WTC11 (cell line): ENCODE results near the gene DDR2. TPM values are rescaled to one million over a fixed set of nuclear protein-coding genes. Genes with fewer than 3 reads are reported as not detected.

Experiments used
- ATAC-seq: fragments of 200-7000 bp; cut with Tn5 transposase; 2 replicates; pipeline ENCODE4 v1.10.0; 2021; ENCODE audit warnings: mild to moderate bottlenecking, moderate library complexity
- CTCF ChIA-PET: fragments of 300-600 bp; sonication (Branson Sonifier 250); formaldehyde crosslinking; loops from one replicate; lab custom pipeline; 2021; ENCODE audit warnings: antibody characterized with exemption; lab: Charles Lee
- POLR2A ChIA-PET: fragments of 350-600 bp; sonication (Branson Sonifier 250); formaldehyde crosslinking; loops from one replicate; lab custom pipeline; 2021; ENCODE audit warnings: antibody characterized with exemption; lab: Charles Lee
- DNase-seq: peaks from one replicate; pipeline ENCODE4 v3.0.0; 2021; ENCODE audit warnings: low spot score
- H3K27ac Mint-ChIP-seq: 2 replicates; pipeline ENCODE4 v1.8.0; 2021; ENCODE audit warnings: mixed read lengths
- H3K27me3 Mint-ChIP-seq: 2 replicates; pipeline ENCODE4 v1.8.0; 2021; ENCODE audit warnings: low read depth, mild to moderate bottlenecking, moderate library complexity, mixed read lengths
- H3K36me3 Mint-ChIP-seq: 2 replicates; pipeline ENCODE4 v1.8.0; 2021; ENCODE audit warnings: mixed read lengths
- H3K4me1 Mint-ChIP-seq: 2 replicates; pipeline ENCODE4 v1.8.0; 2022; ENCODE audit warnings: mixed read lengths
- H3K4me3 Mint-ChIP-seq: 2 replicates; pipeline ENCODE4 v1.8.0; 2021; ENCODE audit warnings: mild to moderate bottlenecking, moderate library complexity, mixed read lengths
- H3K9me3 Mint-ChIP-seq: 2 replicates; pipeline ENCODE4 v1.8.0; 2021; ENCODE audit warnings: mixed read lengths
- ERG ChIP-seq: fragments of 250-450 bp; sonication (Bioruptor Pico); IDR thresholded peaks from 2 replicates; pipeline ENCODE4 v1.8.0; 2021; ENCODE audit warnings: mild to moderate bottlenecking
- ESRRA ChIP-seq: sonication (generic); formaldehyde crosslinking; IDR thresholded peaks from 2 replicates; pipeline ENCODE4 v1.8.1; 2022; ENCODE audit warnings: mild to moderate bottlenecking, missing genetic modification reagents, borderline replicate concordance
- ETV6 ChIP-seq: sonication (generic); formaldehyde crosslinking; IDR thresholded peaks from 2 replicates; pipeline ENCODE4 v1.8.1; 2022; ENCODE audit warnings: mild to moderate bottlenecking, missing genetic modification reagents
- JUN ChIP-seq: sonication (generic); formaldehyde crosslinking; IDR thresholded peaks from 2 replicates; pipeline ENCODE4 v1.8.0; 2023; ENCODE audit warnings: mild to moderate bottlenecking, missing genetic modification reagents
- NR3C1 ChIP-seq: sonication (generic); formaldehyde crosslinking; conservative IDR thresholded peaks from 2 replicates; pipeline ENCODE4 v1.8.1; 2023; ENCODE audit warnings: low read depth, mild to moderate bottlenecking, missing genetic modification reagents
- SOX15 ChIP-seq: fragments of 250-450 bp; sonication (Bioruptor Pico); IDR thresholded peaks from 2 replicates; pipeline ENCODE4 v1.9.0; 2021; ENCODE audit warnings: mild to moderate bottlenecking
- USF2 ChIP-seq: sonication (generic); formaldehyde crosslinking; IDR thresholded peaks from 2 replicates; pipeline ENCODE4 v1.8.1; 2023; ENCODE audit warnings: mild to moderate bottlenecking, missing genetic modification reagents, moderate library complexity
- ZBTB21 ChIP-seq: sonication (generic); formaldehyde crosslinking; IDR thresholded peaks from 2 replicates; pipeline ENCODE4 v1.8.1; 2023; ENCODE audit warnings: mild to moderate bottlenecking, missing genetic modification reagents, borderline replicate concordance
- ZNF121 ChIP-seq: sonication (generic); formaldehyde crosslinking; IDR thresholded peaks from 2 replicates; pipeline ENCODE4 v1.8.0; 2023; ENCODE audit warnings: missing genetic modification reagents
- ZNF416 ChIP-seq: fragments of 250-450 bp; sonication (Bioruptor Pico); IDR thresholded peaks from 2 replicates; pipeline ENCODE4 v1.9.0; 2021; ENCODE audit warnings: mild to moderate bottlenecking, inconsistent platforms
- total RNA-seq: library from RNA; stranded (reverse); gene quantifications from 3 replicates; pipeline ENCODE4 v1.2.3, GENCODE V29; 2021
- TF ChIP-seq, protein P1 (sequence below): sonication (generic); formaldehyde crosslinking; IDR thresholded peaks from 2 replicates; pipeline ENCODE4 v1.8.1; 2022; ENCODE audit warnings: missing genetic modification reagents, borderline replicate concordance
- TF ChIP-seq, protein P2 (sequence below): sonication (generic); formaldehyde crosslinking; conservative IDR thresholded peaks from 2 replicates; pipeline ENCODE4 v1.8.1; 2023; ENCODE audit warnings: mild to moderate bottlenecking, low read depth, missing genetic modification reagents, moderate library complexity

The DDR2 gene
- total RNA-seq, 1 experiment from 2014 or later, result 0.85 TPM

- H3K27me3 Mint-ChIP-seq, result no peaks in the 10 kb centered on the region
- ATAC-seq, result no peak
- no peaks in the 10 kb centered on the region for H3K9me3 Mint-ChIP-seq
- no peak for DNase-seq
- H3K27ac Mint-ChIP-seq, result no peak overlapping the region
- CTCF ChIA-PET, result no interaction called here
- no peaks in the 10 kb centered on the region for H3K36me3 Mint-ChIP-seq
- H3K4me3 Mint-ChIP-seq, result no peak overlapping the region
- TF ChIP-seq ZBTB21 (CRISPR knock-in tag), result no peak
- TF ChIP-seq, all 79 proteins: peak for 0
- POLR2A ChIA-PET, result no interaction called here
- H3K4me1 Mint-ChIP-seq, result peaks cover 23% of the 10 kb centered on the region
Measured at GRCh38 chr1:162689745-162690671, 57.7 kb downstream of the DDR2 start.

- Mint-ChIP-seq H3K36me3 (no peaks in the 10 kb centered on the region), H3K27ac (peak overlapping the region; percentile 42; the same call in 1 of the 2 replicates), H3K9me3 (no peaks in the 10 kb centered on the region), H3K4me3 (no peak overlapping the region), H3K27me3 (no peaks in the 10 kb centered on the region), H3K4me1 (peaks cover 28% of the 10 kb centered on the region)
- ATAC-seq (peak; percentile 88), DNase-seq (peak; percentile 24)
- ChIA-PET CTCF (no interaction called here), POLR2A (interaction anchor here (0.5 kb wide), 1 partner anchor 662 kb away, joined by 3 read pairs; no protein-coding TSS in a partner anchor)
- TF ChIP-seq ZNF121 (0 out of 2 replicates have a peak, but pooled peaks have one; percentile 4), ZNF416 (CRISPR knock-in tag) (no peak), SOX15 (no peak)
Measured at GRCh38 chr1:162690672-162691434, 58.6 kb downstream of the DDR2 start.

DNA sequence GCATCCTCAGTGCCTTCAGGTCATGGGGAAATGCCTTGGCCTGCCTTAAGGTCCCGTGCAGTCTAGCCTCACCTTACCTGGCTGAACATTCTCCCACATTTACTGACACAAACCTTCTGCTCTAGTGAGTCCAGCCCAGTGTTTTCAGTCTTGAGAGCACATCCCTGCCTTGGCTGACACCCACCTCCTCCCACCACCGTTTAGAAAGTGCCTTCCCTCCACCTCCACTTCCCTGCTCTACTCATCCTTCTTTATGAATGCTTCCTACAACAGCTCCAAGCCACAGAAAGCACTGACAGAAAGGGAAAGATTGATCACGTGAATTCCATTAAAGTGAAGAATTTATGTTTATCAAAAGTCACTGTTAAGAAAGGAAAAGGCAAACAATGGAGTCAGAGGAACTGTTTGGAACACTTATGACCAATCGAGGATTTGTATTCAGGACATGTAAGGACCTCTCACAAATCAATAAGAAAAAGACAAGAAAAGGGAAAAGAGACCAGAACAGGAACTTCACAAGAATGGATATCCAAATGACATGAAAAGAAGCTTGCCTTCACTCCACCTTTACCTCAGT lies 59.8 kb downstream of the DDR2 start:
- H3K27ac Mint-ChIP-seq, result no peak overlapping the region
- no peak for ATAC-seq
- TF ChIP-seq, protein P1, sequence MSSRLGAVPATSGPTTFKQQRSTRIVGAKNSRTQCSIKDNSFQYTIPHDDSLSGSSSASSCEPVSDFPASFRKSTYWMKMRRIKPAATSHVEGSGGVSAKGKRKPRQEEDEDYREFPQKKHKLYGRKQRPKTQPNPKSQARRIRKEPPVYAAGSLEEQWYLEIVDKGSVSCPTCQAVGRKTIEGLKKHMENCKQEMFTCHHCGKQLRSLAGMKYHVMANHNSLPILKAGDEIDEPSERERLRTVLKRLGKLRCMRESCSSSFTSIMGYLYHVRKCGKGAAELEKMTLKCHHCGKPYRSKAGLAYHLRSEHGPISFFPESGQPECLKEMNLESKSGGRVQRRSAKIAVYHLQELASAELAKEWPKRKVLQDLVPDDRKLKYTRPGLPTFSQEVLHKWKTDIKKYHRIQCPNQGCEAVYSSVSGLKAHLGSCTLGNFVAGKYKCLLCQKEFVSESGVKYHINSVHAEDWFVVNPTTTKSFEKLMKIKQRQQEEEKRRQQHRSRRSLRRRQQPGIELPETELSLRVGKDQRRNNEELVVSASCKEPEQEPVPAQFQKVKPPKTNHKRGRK (CRISPR knock-in tag), result no peak
- TF ChIP-seq, protein P2, sequence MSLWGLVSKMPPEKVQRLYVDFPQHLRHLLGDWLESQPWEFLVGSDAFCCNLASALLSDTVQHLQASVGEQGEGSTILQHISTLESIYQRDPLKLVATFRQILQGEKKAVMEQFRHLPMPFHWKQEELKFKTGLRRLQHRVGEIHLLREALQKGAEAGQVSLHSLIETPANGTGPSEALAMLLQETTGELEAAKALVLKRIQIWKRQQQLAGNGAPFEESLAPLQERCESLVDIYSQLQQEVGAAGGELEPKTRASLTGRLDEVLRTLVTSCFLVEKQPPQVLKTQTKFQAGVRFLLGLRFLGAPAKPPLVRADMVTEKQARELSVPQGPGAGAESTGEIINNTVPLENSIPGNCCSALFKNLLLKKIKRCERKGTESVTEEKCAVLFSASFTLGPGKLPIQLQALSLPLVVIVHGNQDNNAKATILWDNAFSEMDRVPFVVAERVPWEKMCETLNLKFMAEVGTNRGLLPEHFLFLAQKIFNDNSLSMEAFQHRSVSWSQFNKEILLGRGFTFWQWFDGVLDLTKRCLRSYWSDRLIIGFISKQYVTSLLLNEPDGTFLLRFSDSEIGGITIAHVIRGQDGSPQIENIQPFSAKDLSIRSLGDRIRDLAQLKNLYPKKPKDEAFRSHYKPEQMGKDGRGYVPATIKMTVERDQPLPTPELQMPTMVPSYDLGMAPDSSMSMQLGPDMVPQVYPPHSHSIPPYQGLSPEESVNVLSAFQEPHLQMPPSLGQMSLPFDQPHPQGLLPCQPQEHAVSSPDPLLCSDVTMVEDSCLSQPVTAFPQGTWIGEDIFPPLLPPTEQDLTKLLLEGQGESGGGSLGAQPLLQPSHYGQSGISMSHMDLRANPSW (CRISPR knock-in tag), result no peak
- no peak for TF ChIP-seq ZNF416 (CRISPR knock-in tag)
- TF ChIP-seq NR3C1 (CRISPR knock-in tag), result no peak
- TF ChIP-seq ERG, result no peak
- no peak for TF ChIP-seq ETV6 (CRISPR knock-in tag)
- no peak for TF ChIP-seq USF2 (CRISPR knock-in tag)
- TF ChIP-seq ESRRA (CRISPR knock-in tag), result no peak
- TF ChIP-seq JUN (CRISPR knock-in tag), result no peak
- H3K4me3 Mint-ChIP-seq, result no peak overlapping the region
- no peak for DNase-seq
- H3K4me1 Mint-ChIP-seq, result peaks cover 41% of the 10 kb centered on the region
- no peaks in the 10 kb centered on the region for H3K9me3 Mint-ChIP-seq
- H3K36me3 Mint-ChIP-seq, result no peaks in the 10 kb centered on the region
- POLR2A ChIA-PET, result no interaction called here
- CTCF ChIA-PET, result no interaction called here
- H3K27me3 Mint-ChIP-seq, result no peaks in the 10 kb centered on the region
